Adrenal gland (tissue), 12 donors: ENCODE measurements around the gene GRIK1. TPM values are rescaled to one million over a fixed set of nuclear protein-coding genes. Genes with fewer than 3 reads are reported as not detected.

Experiments used
- DNase-seq, 7 donors: peaks; one replicate each; pipeline ENCODE4 v3.0.0-alpha.2; 2019 to 2020
- H3K27ac ChIP-seq, 5 donors: fragments of 200-600 bp; sonication (generic) in 4 of 5; 1 replicate in 3 of 5; 2 replicates in 2 of 5; pipeline versions ENCODE4 v1.5.1 to v1.8.0; 2016 to 2020; ENCODE audit warnings: mild to moderate bottlenecking in 1 of 5
- H3K27me3 ChIP-seq: fragments of 200-600 bp; 2 replicates; pipeline ENCODE4 v1.8.0; 2021
- H3K36me3 ChIP-seq, 2 donors: fragments of 200-600 bp; replicated peaks in 1 of 2; 1 replicate in 1 of 2; 2 replicates in 1 of 2; pipeline versions ENCODE4 v1.5.1 to v1.8.0; 2018 to 2022
- H3K4me1 ChIP-seq, 2 donors: fragments of 200-600 bp; replicated peaks in 1 of 2; 1 replicate in 1 of 2; 2 replicates in 1 of 2; pipeline versions ENCODE4 v1.5.1 to v1.8.0; 2018 to 2021
- H3K4me3 ChIP-seq, 4 donors: fragments of 200-600 bp; sonication (generic) in 3 of 4; one replicate each; pipeline ENCODE4 v1.5.1; 2016 to 2018
- H3K9me3 ChIP-seq, 3 donors: fragments of 200-600 bp; sonication (generic) in 1 of 3; replicated peaks in 1 of 3; 1 replicate in 2 of 3; 2 replicates in 1 of 3; pipeline versions ENCODE4 v1.5.1 to v1.8.0; 2016 to 2021
- POLR2A ChIP-seq, 2 donors: fragments of 450-650 bp; IDR thresholded peaks; one replicate each; pipeline ENCODE4 v1.6.1; 2017; ENCODE audit warnings: antibody characterized with exemption in 2 of 2, mild to moderate bottlenecking in 2 of 2, moderate library complexity in 1 of 2
- WGBS, 4 donors: extraction: QIAGEN DNeasy Blood & Tissue Kit in 2 of 4; methylation state at CpG; one replicate each; pipeline versions ENCODE4 v1.1.5 to v1.1.7; 2013 to 2017; 5-methylcytosine and 5-hydroxymethylcytosine counted together
- intact Hi-C, 2 donors: fragments of 100-400 bp; cut with DNase I; formaldehyde crosslinking; loops; one replicate each; pipeline versions ENCODE4 v1.14.1 to v1.15.0; 2022 to 2023
- polyA plus RNA-seq, 3 donors: library from polyadenylated mRNA; stranded (reverse); fragments of 200-250 nt in 2 of 3; fragments of 350-450 nt in 1 of 3; fragmentation: Illumina TruSeq in 1 of 3; extraction: RNeasy Lipid Tissue Mini Kit (QIAGEN cat#74804) in 1 of 3; gene quantifications; one replicate each; pipeline ENCODE4 v1.2.3, GENCODE V29; 2013 to 2014
- total RNA-seq, 9 donors: library from RNA; depleted of rRNA in 4 of 9; stranded (reverse); fragments of >200 nt in 4 of 9; fragments of 120-200 nt in 1 of 9; fragmentation: NEBNext Ultra II Directional in 1 of 9; extraction: Animal tissue kit (Norgen Biotek cat#: 25700) in 1 of 9; gene quantifications; one replicate each; pipeline versions ENCODE4 v1.1.0 to v1.2.4, GENCODE V29; 2013 to 2023
- TF ChIP-seq, protein P1 (sequence below), 6 experiments: fragments of 450-650 bp in 4 of 6; fragments of 200-600 bp in 2 of 6; sonication (generic) in 1 of 6; IDR thresholded peaks; 1 replicate in 5 of 6; 2 replicates in 1 of 6; pipeline versions ENCODE4 v1.5.1 to v1.8.0; 2016 to 2021; ENCODE audit warnings: antibody characterized with exemption in 6 of 6, mild to moderate bottlenecking in 2 of 6, moderate library complexity in 1 of 6
- donor health status: healthy with polysubstance abuse.
- donor health status: Bipolar disorder and iron deficiency.
- donor health status: DM: yes; HTN: yes; CAD: no.
- donor health status: DM: no; HTN: no; CAD: no.
- donor health status: DM: no; HTN: no; CAD: no.
- donor health status: DM: yes; HTN: yes; CAD: no.

GRIK1 gene
- total and polyA plus RNA-seq, 12 donors = 0.23 to 47.4 (median 8.1) TPM; not detected in 3

DNA sequence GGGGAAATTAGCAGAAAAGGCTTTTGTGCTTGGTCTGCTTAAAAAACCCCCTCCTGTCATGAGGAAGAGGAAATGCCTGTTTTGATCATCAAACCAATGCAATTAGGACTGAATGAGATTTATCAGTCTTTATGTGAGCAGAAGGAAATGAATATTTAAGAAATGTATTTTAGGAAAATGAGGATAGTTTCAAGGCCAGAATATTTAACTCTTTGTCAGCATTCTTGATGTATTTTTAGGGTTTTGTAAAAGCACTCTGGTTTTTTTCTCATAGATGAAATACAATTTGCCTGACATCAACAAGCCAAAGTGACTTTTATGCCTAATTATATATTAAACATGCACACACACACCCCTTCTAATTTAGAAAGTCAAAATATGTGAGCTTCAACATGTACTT lies 213.8 kb downstream of the GRIK1 start:
- H3K4me1 ChIP-seq = no peaks in the 10 kb centered on the region
- H3K36me3 ChIP-seq = no peaks in the 10 kb centered on the region
- H3K4me3 ChIP-seq = no peak overlapping the region
- no peak overlapping the region for H3K27ac ChIP-seq
- no peak for DNase-seq
- TF ChIP-seq POLR2A (IDR thresholded peaks at IDR 0.05) = no peak
- TF ChIP-seq, protein P1, sequence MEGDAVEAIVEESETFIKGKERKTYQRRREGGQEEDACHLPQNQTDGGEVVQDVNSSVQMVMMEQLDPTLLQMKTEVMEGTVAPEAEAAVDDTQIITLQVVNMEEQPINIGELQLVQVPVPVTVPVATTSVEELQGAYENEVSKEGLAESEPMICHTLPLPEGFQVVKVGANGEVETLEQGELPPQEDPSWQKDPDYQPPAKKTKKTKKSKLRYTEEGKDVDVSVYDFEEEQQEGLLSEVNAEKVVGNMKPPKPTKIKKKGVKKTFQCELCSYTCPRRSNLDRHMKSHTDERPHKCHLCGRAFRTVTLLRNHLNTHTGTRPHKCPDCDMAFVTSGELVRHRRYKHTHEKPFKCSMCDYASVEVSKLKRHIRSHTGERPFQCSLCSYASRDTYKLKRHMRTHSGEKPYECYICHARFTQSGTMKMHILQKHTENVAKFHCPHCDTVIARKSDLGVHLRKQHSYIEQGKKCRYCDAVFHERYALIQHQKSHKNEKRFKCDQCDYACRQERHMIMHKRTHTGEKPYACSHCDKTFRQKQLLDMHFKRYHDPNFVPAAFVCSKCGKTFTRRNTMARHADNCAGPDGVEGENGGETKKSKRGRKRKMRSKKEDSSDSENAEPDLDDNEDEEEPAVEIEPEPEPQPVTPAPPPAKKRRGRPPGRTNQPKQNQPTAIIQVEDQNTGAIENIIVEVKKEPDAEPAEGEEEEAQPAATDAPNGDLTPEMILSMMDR (IDR thresholded peaks at IDR 0.05) = no peak
- H3K27me3 ChIP-seq = no peaks in the 10 kb centered on the region
- intact Hi-C loops = no loop called here
- peaks cover 0 to 6% (median 0%) of the 10 kb centered on the region in 3 donors for H3K9me3 ChIP-seq

DNA sequence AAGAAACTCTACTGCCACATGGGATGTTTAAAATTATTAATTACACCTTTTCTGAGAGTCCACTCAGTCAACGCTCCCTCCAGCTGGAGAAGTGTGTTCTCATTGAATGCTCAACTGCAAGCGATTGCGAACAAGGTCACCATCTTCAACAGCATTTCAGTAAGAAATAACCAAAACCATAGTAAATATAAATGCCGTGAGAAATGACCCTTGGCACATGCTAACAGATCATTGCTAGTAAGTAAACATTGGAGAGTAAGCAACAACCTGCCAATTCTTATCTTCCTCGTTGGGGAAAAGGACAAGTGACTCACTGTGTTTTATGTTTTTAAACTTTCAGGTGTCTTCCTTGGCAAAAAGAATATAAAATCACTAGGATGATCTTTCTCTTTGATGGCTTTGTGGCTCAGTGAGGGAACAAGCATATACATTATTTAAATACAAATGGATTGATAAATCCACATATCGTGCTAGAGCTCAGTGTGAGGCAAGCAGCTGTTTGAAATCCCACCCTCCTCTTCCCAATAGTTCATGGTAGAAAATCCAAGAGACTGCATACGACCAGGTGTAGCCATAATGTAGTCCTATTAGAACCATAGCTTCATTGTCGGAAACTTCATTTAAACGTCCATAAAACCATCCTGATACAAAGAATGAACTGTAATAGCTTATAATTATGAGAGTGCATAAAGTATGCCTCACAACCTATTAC lies 214.6 kb downstream of the GRIK1 start:
- 52 to 54% (median 53%) methylated on average over 9 of the region's 9 CpGs for WGBS, 4 donors
- H3K4me3 ChIP-seq = no peak overlapping the region
- no peak overlapping the region for H3K27ac ChIP-seq
- TF ChIP-seq POLR2A (IDR thresholded peaks at IDR 0.05) = no peak
- TF ChIP-seq, protein P1 (IDR thresholded peaks at IDR 0.05) = no peak
- H3K27me3 ChIP-seq = peaks cover 6% of the 10 kb centered on the region
- H3K36me3 ChIP-seq = no peaks in the 10 kb centered on the region
- no peak for DNase-seq
- intact Hi-C loops = no loop called here
- H3K4me1 ChIP-seq = no peaks in the 10 kb centered on the region
- peaks cover 0 to 6% (median 0%) of the 10 kb centered on the region in 3 donors for H3K9me3 ChIP-seq

DNA sequence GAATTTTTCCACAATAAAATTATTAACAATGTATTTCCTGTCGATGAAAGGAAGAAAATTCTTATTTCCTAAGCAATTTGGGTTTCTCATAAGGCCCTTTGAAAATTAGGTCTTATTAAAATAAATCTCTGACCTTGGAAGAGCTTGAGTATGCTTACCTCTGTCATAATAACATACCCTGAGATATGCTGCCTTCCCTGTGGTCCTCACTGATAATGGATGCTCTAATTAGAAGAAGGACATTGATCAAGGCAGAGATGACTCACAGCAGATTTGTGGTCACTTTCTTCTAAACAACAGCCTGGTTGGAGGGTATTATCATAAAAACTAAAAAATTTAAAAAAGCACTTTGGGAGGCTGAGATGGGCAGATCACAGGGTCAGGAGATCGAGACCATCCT lies 217.8 kb downstream of the GRIK1 start:
- H3K4me1 ChIP-seq = no peaks in the 10 kb centered on the region
- H3K9me3 ChIP-seq = peaks cover 0 to 6% (median 0%) of the 10 kb centered on the region in 3 donors
- H3K27ac ChIP-seq = no peak overlapping the region
- H3K36me3 ChIP-seq = no peaks in the 10 kb centered on the region
- intact Hi-C loops = no loop called here
- peaks cover 6% of the 10 kb centered on the region for H3K27me3 ChIP-seq
- TF ChIP-seq POLR2A (IDR thresholded peaks at IDR 0.05) = no peak
- 91 to 100% (median 97%) methylated on average over 2 of the region's 2 CpGs for WGBS, 4 donors
- H3K4me3 ChIP-seq = no peak overlapping the region
- DNase-seq = no peak

DNA sequence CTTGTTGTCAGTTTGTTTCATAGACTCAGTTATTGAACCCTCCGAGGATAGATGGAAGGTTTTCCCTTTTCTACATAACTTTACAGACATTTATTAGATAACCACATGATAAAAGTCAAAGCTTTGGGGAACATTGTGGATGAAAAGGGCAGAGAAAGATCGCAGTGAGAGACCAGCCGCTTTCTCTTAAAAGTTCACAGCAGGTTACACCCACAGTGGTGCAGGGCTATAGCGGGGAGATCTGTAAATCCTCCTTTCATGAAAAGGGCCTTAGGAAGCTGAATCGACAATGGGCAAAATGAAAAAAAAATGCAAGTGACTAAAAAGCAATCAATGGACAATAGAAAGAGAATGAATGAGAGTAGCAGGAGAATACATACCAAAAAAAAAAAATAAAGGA lies 218.6 kb downstream of the GRIK1 start:
- H3K27me3 ChIP-seq = peaks cover 6% of the 10 kb centered on the region
- H3K4me1 ChIP-seq = no peaks in the 10 kb centered on the region
- TF ChIP-seq, protein P1 (IDR thresholded peaks at IDR 0.05) = no peak
- TF ChIP-seq POLR2A (IDR thresholded peaks at IDR 0.05) = no peak
- DNase-seq = no peak
- intact Hi-C loops = no loop called here
- H3K4me3 ChIP-seq = no peak overlapping the region
- WGBS, 4 donors = 86 to 90% (median 88%) methylated on average over 5 of the region's 5 CpGs
- H3K36me3 ChIP-seq = no peaks in the 10 kb centered on the region
- H3K9me3 ChIP-seq = peaks cover 0 to 6% (median 0%) of the 10 kb centered on the region in 3 donors
- no peak overlapping the region for H3K27ac ChIP-seq

DNA sequence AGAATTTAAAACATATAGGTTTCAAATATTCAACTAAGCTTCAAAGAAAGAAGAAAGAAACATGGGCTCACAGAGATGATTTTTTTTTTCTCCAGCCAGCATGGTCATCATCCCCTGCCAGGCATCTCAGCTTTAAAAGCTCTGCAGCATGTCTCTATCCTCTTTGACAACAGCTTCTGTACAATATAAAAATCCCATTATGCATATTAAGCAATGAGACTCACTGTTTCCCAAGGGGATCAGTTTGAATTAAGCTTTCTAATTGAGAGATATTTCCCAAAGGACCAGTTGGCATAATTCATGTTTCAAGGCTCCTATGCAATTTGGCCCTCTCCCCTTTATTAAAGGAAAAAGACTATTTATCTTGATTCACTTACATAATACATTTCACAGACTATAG lies 220.3 kb downstream of the GRIK1 start:
- no peak for DNase-seq
- TF ChIP-seq, protein P1 (IDR thresholded peaks at IDR 0.05) = no peak
- TF ChIP-seq POLR2A (IDR thresholded peaks at IDR 0.05) = no peak
- intact Hi-C loops = no loop called here
- no peaks in the 10 kb centered on the region for H3K36me3 ChIP-seq
- H3K4me1 ChIP-seq = no peaks in the 10 kb centered on the region
- H3K9me3 ChIP-seq = peaks cover 0 to 6% (median 0%) of the 10 kb centered on the region in 3 donors
- no peak overlapping the region for H3K27ac ChIP-seq
- no peak overlapping the region for H3K4me3 ChIP-seq
- peaks cover 6% of the 10 kb centered on the region for H3K27me3 ChIP-seq
